HG03571 (cell line): Measurements from ENCODE around the gene ANKRD63.

ENCODE experiments used
- ATAC-seq: cut with Tn5 transposase; IDR thresholded peaks from one replicate; pipeline ENCODE4 v1.9.1; 2021; ENCODE audit not compliant: unreplicated experiment

Gene ANKRD63

DNA sequence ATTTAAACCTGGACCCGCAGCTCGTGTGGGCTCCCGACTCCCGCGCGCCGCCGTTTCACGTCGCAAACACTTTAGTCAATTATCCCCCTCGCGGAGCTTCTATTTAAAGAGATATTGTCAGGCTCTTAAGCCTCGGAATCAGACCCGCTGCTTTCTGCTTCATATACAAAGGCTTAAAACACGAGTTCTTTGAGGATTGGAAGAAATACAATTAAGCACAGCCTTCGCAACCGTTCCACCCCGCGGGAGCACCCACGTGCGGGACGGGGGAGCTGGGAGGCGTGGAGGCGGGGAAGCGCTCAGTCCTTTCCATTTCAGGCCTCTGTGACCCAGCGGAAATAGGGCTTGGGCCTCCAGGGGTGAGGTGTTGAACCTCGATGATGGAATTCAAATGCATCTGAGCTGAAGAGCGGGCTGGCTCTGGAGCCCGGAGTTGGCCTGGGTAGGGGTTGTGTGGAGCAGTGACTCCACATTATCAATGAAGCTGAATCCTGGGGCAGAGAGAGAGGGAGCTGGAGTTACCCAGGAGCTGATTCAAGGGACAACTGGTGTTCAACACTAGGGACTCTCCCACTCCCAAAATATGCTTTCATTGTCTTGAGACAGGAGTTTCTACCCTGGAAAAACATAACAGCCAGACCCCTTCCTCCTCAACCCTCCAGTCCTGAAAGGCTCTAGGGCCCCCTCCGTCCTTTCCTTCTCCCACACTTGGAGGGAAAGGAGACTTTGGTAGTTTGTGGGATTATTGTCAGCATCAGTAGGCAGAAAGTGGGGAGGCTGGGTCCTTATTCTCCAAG lies 2.4 kb downstream of the ANKRD63 start:
- ATAC-seq, result no peak

DNA sequence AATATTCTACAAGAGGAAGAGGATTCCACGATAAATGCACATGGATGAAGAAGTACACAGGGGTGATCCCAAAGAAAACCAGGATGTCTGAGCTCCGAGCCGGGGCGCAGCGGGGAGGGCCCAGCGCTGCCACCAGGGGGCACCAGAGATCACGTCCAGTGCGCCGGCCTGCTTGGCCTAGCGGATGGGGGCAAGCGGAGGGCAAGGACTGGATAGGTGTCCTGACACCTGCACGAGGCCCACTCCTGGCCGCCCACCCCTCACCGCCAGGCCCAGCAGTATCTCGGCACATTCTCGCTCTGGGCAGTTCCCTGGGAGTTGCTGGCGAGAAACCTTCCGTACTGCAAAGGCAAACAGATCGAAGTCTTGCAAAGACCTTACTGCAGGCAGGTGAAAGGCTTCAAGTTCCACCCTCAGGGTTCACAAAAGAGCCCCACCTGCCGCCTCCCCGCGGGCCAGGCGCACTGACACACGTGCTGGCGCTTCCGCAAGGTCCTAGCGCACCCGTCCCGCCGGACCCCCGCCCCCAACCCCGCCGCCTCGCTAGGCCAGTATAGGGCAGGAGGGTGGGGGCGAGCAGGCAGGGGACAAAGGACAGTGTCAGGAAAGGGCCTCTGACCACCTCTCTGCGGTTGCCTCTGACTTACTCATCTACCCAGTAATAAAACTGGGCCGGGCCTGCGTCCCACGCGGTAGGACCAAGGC lies 3.3 kb downstream of the ANKRD63 start:
- ATAC-seq, result no peak

DNA sequence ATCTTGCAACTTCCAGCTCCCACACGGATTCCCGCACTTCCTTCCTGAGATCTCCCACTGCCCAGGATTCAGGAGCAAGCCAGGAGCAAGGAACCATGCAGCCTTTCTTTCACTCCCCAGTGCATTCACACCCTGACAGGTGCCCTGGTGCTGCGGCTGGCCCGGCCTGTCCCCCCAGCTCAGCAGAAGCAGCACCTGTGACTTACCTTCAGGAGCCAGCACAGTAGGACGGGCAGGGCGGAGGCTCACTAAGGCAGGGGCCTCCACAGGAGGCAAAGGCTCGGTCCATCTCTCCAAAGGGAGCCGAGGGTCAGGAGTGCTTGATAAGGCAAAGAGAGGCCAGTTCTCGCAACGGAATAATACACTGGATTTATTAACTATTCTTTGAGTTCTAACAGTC lies 4.8 kb downstream of the ANKRD63 start:
- no peak for ATAC-seq

- no peak for ATAC-seq
Measured at GRCh38 chr15:40277471-40277870, 5.4 kb downstream of the ANKRD63 start.

DNA sequence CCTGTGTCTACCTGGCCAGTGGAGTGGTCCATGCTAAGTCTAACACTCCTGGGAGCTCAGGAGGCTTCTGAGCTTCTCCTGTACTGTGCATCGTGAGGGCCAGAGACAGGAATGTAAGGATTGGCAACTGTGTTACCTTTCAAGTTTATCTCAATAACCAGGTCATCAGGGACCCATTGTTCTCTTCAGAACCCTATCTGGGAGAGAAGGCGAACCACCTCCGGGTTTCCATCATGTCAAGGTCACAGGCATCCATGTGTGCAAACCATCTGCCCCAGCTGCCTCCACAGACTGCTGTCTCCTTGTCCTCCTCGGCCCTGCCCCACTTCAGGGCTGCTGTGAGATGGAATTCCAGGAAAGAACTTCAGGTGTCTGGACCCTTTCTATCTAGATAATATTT lies 5.9 kb downstream of the ANKRD63 start:
- ATAC-seq, result no peak

- ATAC-seq, result no peak
Measured at GRCh38 chr15:40275954-40276353, 6.9 kb downstream of the ANKRD63 start.

GRCh38 chr15:40275523-40275922 lies 7.3 kb downstream of the ANKRD63 start:
- ATAC-seq, result no peak

DNA sequence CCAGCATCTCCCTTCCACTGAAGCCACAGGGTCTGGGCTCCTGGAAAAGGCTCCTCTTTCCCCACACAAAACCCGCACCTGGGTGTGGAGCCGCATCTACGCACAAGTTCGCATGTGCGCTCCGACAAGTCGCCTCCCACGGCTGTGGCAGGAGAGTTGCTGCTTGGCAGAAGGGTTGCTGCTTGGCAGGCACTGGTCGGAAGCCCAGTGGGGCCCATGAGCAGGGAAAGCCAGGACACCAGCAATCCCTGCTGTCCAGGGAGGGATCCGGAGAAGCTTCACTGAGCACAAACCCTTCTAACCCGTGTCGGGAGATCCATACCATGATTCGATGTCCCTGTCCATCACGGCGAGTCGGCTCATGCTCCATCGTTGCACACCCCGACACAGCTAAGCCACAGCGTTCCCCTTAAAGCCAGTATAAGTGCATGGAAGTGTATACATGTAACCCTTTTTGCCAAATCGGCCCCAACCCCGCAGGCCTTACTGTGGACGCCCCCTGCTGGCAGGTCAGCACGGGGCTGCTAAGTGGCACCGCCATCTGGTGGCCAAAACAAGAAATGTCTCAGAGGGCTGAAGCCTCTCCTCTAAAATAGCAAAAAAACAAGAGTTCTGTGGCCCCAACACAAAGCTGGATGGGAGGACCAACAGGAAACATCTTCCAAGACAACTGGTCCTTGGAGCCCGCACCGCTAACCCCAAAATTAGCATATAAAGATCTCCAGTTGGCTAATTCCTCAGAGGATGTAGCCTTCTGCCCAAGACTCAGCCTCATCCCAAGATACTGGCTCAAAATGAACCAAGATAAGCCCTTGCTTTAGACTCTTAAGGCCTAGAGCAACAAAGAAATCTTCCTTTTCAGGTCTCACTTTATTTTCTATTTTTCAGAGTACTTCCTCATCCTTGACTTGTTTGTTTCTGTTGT lies 8.3 kb downstream of the ANKRD63 start:
- no peak for ATAC-seq

- ATAC-seq, result no peak
Measured at GRCh38 chr15:40273428-40273827, 9.4 kb downstream of the ANKRD63 start.

DNA sequence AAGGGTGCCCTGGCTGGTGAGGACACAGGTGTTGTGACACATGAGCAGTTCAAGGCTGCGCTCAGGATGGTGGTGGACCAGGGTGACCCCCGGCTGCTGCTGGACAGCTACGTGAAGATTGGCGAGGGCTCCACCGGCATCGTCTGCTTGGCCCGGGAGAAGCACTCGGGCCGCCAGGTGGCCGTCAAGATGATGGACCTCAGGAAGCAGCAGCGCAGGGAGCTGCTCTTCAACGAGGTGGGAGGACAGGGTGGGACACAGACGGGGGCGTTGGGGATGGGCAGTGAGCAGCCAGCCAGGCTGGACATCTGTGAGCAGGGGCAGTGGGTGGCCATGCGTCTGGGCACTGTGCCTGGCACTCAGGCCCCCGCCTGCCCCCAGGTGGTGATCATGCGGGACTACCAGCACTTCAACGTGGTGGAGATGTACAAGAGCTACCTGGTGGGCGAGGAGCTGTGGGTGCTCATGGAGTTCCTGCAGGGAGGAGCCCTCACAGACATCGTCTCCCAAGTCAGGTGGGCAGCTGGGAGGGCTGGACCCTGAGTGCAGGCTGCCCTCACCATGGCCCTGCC lies 10.3 kb downstream of the ANKRD63 start:
- no peak for ATAC-seq

- ATAC-seq, result no peak
Measured at GRCh38 chr15:40271685-40272484, 11.0 kb downstream of the ANKRD63 start.

DNA sequence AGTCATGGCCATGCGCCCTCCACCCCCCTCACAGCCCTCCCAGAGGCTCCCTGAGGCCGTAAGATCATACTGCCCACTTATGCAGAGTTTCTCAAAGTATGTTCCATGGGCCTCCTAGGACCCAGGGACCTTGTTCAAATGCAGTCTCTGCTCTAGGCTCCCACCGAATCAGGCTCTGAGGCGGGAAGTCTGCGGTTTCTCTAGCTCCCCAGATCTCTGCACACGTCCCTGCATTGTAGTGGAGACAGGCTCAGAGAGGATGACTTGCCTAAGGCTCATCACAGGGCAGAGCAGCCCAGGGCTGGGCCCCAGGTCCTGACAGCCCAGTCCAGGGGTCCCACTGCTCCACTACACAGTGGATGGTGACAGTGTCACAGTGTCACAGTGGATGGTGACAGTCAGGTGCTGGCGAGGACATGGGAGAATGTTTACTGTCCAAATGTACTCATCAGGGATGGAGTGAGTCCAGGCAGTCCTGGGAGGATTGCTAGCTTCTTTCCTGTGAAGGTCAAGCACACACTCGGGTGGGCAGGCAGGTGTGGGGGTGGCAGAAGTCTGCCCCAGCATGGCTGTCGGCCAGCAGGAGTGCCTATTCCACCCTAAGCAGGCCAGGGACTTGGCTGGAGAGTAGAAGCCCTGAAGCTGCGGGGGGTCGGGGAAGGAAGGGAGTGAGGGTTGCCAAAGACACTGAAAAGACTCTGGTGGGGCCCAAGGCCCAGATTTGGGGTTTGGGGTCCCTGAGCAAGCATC lies 12.4 kb downstream of the ANKRD63 start:
- no peak for ATAC-seq

DNA sequence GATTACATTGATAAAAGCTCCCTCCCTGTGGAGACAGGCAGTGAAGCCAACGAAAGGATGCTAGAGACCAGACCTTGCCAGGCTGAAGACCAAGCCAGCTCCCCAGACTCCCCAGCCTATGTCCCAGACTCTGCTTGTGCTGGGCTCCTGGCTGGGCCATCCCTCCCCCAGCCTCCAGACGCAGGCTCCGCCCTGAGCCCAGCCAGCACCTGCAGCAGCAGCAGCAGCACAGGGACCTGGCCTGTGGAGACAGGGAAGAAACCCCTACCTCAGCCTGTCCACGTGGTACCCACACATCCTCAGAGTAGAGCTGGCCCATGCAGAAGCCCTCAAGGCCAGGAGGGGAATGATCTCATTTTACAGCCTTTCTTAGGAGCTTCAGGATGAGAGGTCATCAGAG lies 13.3 kb downstream of the ANKRD63 start:
- ATAC-seq, result no peak

DNA sequence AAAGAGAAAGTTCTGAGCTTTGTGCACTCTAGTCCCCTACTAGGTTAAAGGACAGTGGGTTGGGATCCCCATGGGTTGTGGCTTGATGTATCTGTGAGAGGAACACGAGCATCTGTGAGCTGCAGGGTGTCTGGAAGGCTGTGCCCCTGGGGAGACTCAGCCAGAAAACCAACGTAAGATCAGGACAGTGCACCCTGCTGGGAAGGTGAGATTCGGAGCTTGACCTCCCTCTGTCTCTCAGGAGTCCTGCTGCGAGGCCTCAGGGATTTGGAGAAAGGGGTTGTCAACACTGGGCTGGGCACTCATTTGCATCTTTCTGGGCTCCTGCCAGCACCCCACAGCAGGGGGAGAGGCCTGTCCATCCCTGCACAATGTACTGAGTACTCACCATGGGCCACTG lies 15.2 kb downstream of the ANKRD63 start:
- ATAC-seq, result no peak

- ATAC-seq, result no peak
Measured at GRCh38 chr15:40266828-40267304, 16.0 kb downstream of the ANKRD63 start.

DNA sequence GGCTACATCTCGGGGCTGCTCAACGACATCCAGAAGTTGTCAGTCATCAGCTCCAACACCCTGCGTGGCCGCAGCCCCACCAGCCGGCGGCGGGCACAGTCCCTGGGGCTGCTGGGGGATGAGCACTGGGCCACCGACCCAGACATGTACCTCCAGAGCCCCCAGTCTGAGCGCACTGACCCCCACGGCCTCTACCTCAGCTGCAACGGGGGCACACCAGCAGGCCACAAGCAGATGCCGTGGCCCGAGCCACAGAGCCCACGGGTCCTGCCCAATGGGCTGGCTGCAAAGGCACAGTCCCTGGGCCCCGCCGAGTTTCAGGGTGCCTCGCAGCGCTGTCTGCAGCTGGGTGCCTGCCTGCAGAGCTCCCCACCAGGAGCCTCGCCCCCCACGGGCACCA lies 17.0 kb downstream of the ANKRD63 start:
- ATAC-seq, result no peak

GRCh38 chr15:40265355-40265754 lies 17.5 kb downstream of the ANKRD63 start:
- ATAC-seq, result no peak

DNA sequence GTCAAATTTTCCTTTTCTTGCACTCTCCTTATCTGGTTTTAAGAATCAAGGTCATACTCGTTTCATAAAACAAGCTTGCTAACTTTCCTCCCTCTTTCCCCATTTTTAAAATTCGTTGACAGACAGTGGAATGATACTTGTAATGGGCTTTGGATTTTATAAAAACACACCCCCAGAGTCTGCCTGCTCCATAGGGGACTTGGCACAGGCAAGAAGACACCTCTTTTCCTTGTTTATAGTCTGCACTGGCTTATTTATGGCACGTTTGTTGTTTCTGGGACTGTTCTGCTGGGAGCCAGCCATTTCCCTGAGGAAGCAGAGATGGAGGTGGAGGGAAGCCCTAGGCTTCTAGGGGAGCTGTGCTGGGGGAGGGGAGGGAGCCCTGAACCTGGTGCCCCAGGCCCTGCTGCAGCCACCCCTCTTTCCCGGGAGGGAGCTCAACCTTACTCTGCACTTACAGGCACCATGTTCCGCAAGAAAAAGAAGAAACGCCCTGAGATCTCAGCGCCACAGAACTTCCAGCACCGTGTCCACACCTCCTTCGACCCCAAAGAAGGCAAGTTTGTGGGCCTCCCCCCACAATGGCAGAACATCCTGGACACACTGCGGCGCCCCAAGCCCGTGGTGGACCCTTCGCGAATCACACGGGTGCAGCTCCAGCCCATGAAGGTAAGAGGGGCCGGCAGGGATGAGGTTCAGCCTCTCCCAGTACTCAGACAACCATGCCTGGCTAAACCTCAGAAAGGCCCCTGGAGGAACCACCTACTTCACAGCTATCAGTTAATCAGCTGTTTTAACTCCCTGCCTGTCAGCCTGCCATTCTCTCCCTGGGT lies 18.3 kb downstream of the ANKRD63 start:
- ATAC-seq, result no peak
